Pancreas (tissue), 10 donors: ENCODE results near the gene GRIK1. TPM values are rescaled to one million over a fixed set of nuclear protein-coding genes. Genes with fewer than 3 reads are reported as not detected.

Source experiments
- ATAC-seq, 4 donors: fragments of 200-7000 bp; cut with Tn5 transposase; one replicate each; pipeline versions ENCODE4 v1.8.0 to v1.9.1; 2020; ENCODE audit warnings: mild to moderate bottlenecking in 4 of 4, moderate library complexity in 4 of 4
- DNase-seq, 6 donors: peaks; one replicate each; pipeline ENCODE4 v3.0.0-alpha.2; 2020
- FAIRE-seq: peaks from 2 replicates; lab custom pipeline; 2012; peaks lifted over from hg19 to GRCh38; lab: Jason Lieb, UNC
- H3K27ac ChIP-seq, 4 donors: fragments of 200-600 bp; sonication (generic); 1 replicate in 3 of 4; 2 replicates in 1 of 4; pipeline versions ENCODE4 v1.5.0 to v1.8.0; 2020
- H3K27me3 ChIP-seq, 4 donors: fragments of 200-600 bp; one replicate each; pipeline ENCODE4 v1.8.0; 2021
- H3K36me3 ChIP-seq, 3 donors: fragments of 200-600 bp; sonication (generic) in 1 of 3; one replicate each; pipeline versions ENCODE4 v1.5.0 to v1.8.0; 2020 to 2021
- H3K4me1 ChIP-seq, 3 donors: fragments of 200-600 bp; one replicate each; pipeline ENCODE4 v1.8.0; 2021
- H3K4me3 ChIP-seq, 4 donors: fragments of 200-600 bp; sonication (generic) in 2 of 4; one replicate each; pipeline versions ENCODE4 v1.5.0 to v1.8.0; 2020 to 2021
- H3K9me3 ChIP-seq, 4 donors: fragments of 200-600 bp; one replicate each; pipeline ENCODE4 v1.8.0; 2021
- WGBS, 2 donors: extraction: QIAGEN DNeasy Blood & Tissue Kit; methylation state at CpG; one replicate each; pipeline ENCODE4 v1.1.7; 2013; 5-methylcytosine and 5-hydroxymethylcytosine counted together
- intact Hi-C, 3 donors: fragments of 100-400 bp; cut with DNase I; formaldehyde crosslinking; loops; one replicate each; pipeline versions ENCODE4 v1.11.1 to v1.14.2; 2022
- polyA plus RNA-seq, 2 donors: library from polyadenylated mRNA; stranded (reverse); fragments of 200-250 nt; gene quantifications; one replicate each; pipeline ENCODE4 v1.2.3, GENCODE V29; 2013
- total RNA-seq, 6 donors: library from RNA; stranded (reverse); fragmentation: NEBNext Ultra II Directional in 4 of 6; extraction: Animal tissue kit (Norgen Biotek cat#: 25700) in 4 of 6; gene quantifications; one replicate each; pipeline versions ENCODE4 v1.2.1 to v1.2.4, GENCODE V29; 2021 to 2023
- TF ChIP-seq, protein P1 (sequence below), 4 donors: fragments of 200-600 bp; sonication (generic) in 3 of 4; IDR thresholded peaks; one replicate each; pipeline versions ENCODE4 v1.5.0 to v1.8.0; 2021; ENCODE audit warnings: antibody characterized with exemption in 4 of 4
- donor health status: healthy with polysubstance abuse.
- donor health status: DM: no; HTN: no; CAD: no; lungs with moderate emphysema.
- donor health status: DM: no; HTN: no; CAD: no.
- donor health status: control.
- donor health status: control.
- donor health status: Bipolar disorder and iron deficiency.
- donor health status: DM: yes; HTN: yes; CAD: no.
- donor health status: DM: no; HTN: no; CAD: no.
- donor health status: DM: no; HTN: no; CAD: no.
- donor health status: DM: yes; HTN: yes; CAD: no.

GRIK1 gene
- total and polyA plus RNA-seq, 8 donors, result 0.02 to 0.09 (median 0.08) TPM; not detected in 5

GRCh38 chr21:29657240-29657989, 282.4 kb downstream of the GRIK1 start:
- 20 to 21% methylated on average over 9 of the region's 9 CpGs for WGBS, 2 donors
- intact Hi-C loops, result no loop called here
- Histone ChIP-seq H3K9me3 (no peaks in the 10 kb centered on the region), H3K27me3 (no peaks in the 10 kb centered on the region), H3K27ac (peak overlapping the region in 1 of 4 donors; percentile 1), H3K4me3 (no peak overlapping the region), H3K36me3 (no peaks in the 10 kb centered on the region), H3K4me1 (peaks cover 0 to 15% (median 13%) of the 10 kb centered on the region in 3 donors)
- peak in 1 of 6 donors; percentile 11 for DNase-seq
- TF ChIP-seq, protein P1, sequence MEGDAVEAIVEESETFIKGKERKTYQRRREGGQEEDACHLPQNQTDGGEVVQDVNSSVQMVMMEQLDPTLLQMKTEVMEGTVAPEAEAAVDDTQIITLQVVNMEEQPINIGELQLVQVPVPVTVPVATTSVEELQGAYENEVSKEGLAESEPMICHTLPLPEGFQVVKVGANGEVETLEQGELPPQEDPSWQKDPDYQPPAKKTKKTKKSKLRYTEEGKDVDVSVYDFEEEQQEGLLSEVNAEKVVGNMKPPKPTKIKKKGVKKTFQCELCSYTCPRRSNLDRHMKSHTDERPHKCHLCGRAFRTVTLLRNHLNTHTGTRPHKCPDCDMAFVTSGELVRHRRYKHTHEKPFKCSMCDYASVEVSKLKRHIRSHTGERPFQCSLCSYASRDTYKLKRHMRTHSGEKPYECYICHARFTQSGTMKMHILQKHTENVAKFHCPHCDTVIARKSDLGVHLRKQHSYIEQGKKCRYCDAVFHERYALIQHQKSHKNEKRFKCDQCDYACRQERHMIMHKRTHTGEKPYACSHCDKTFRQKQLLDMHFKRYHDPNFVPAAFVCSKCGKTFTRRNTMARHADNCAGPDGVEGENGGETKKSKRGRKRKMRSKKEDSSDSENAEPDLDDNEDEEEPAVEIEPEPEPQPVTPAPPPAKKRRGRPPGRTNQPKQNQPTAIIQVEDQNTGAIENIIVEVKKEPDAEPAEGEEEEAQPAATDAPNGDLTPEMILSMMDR (IDR thresholded peaks at IDR 0.05), result no peak
- no peak for FAIRE-seq
- ATAC-seq, result peak in 3 of 4 donors; percentile 71 to 93 (median 83)

- WGBS, 2 donors, result 61 to 65% methylated on average over 6 of the region's 6 CpGs
- FAIRE-seq, result no peak
- H3K36me3 ChIP-seq, result no peaks in the 10 kb centered on the region
- no peaks in the 10 kb centered on the region for H3K9me3 ChIP-seq
- intact Hi-C loops, result no loop called here
- no peak for DNase-seq
- peaks cover 0 to 15% (median 13%) of the 10 kb centered on the region in 3 donors for H3K4me1 ChIP-seq
- H3K4me3 ChIP-seq, result no peak overlapping the region
- ATAC-seq, result peak in 3 of 4 donors; percentile 38 to 76 (median 62)
- H3K27me3 ChIP-seq, result no peaks in the 10 kb centered on the region
- TF ChIP-seq, protein P1 (IDR thresholded peaks at IDR 0.05), result no peak
- H3K27ac ChIP-seq, result peak overlapping the region in 1 of 4 donors; percentile 1
Observed at GRCh38 chr21:29656504-29657239, 283.1 kb downstream of the GRIK1 start.

DNA sequence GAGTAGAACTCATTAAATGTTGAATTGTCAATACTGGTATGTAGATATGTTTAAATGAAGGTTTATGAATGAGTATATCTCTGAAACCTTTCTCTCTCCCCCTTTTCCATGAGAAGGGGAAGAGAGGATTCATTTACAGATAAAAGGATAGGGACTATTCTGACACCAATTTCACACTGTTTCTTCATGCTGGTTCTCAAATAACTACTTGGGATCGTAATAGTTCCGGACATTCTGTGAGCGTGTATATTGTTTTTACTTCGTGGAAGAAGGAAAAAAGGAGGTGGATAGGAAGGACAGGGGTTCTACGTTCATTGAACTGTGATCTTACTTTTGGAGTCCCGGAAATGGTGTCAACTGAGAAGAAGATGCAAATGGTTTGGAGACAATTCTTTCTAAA, 284.2 kb downstream of the GRIK1 start:
- WGBS, 2 donors, result 96 to 97% methylated on average over 6 of the region's 6 CpGs

GRCh38 chr21:29654855-29655254, 284.9 kb downstream of the GRIK1 start:
- WGBS, 2 donors, result 76 to 83% methylated on average over 3 of the region's 3 CpGs
- ATAC-seq (no peak), FAIRE-seq (no peak), DNase-seq (no peak)
- intact Hi-C loops, result no loop called here
- Histone ChIP-seq H3K27me3 (no peaks in the 10 kb centered on the region), H3K4me3 (no peak overlapping the region), H3K27ac (no peak overlapping the region), H3K9me3 (no peaks in the 10 kb centered on the region), H3K4me1 (peaks cover 0 to 15% (median 13%) of the 10 kb centered on the region in 3 donors), H3K36me3 (no peaks in the 10 kb centered on the region)
- TF ChIP-seq, protein P1 (IDR thresholded peaks at IDR 0.05), result no peak

More for the DNA sequence above, 284.2 kb downstream of the GRIK1 start:
- intact Hi-C loops, result no loop called here
- TF ChIP-seq, protein P1 (IDR thresholded peaks at IDR 0.05), result no peak
- no peak overlapping the region for H3K27ac ChIP-seq
- no peak for FAIRE-seq
- H3K9me3 ChIP-seq, result no peaks in the 10 kb centered on the region
- peaks cover 0 to 15% (median 13%) of the 10 kb centered on the region in 3 donors for H3K4me1 ChIP-seq
- no peaks in the 10 kb centered on the region for H3K27me3 ChIP-seq
- no peak overlapping the region for H3K4me3 ChIP-seq
- no peak for ATAC-seq
- DNase-seq, result no peak
- H3K36me3 ChIP-seq, result no peaks in the 10 kb centered on the region
